ENCODE data around the gene ATXN7L2.

Gene ATXN7L2

DNA sequence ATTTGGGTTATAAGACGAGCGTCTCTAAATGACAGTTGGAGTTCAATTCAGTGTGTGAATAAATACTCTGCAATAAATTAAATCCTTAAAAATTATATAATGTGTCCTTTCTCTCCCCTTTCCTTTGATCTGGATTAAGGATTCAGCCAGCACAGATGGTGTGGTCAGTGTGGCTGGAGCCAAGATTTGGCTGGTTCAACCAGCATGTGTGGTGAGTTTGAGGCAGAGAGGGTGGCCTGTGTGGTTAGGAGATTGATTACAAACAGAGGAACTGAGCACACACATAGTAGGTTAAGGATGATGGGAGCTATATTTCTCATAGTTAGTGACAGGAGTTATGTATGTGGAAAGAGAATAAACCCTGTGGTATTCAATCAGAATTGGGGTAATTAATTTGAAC, 40.0 kb downstream of the ATXN7L2 start:
- no peak for DNase-seq (ENCODE audit: low spot score)

DNA sequence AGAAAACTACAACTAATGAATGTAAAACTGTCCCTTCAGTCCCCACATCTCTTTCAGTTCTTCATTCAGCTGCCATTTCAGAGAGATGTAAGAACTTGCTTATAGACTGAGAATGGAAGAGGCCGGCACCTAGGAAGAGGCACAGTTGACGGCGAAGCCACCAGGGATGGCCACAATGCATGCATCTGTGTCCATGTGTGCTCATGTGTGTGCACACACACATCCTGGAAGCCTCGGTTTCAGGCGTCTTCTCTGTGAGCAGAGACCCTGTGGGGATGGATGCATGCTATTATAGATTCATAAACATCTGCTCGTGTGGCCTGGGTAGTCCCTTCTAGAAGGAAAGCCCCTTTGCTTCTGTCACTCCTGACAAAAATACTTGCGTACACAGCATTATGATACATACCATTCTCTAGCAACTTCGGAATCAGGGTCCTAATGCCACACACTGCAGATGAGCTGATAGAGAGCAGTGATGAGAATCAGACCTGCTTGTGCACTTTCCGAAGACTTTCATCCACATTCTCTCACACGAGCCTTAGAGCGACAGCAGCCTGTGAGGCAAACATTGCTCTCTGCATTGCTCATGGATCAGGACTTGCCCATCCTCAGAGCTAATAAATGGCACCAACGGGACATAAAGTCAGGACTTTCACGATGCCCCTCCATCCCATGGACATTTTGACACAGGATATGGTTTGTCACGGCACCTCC, 43.5 kb downstream of the ATXN7L2 start:
- DNase-seq (ENCODE audit: low spot score): no peak

DNA sequence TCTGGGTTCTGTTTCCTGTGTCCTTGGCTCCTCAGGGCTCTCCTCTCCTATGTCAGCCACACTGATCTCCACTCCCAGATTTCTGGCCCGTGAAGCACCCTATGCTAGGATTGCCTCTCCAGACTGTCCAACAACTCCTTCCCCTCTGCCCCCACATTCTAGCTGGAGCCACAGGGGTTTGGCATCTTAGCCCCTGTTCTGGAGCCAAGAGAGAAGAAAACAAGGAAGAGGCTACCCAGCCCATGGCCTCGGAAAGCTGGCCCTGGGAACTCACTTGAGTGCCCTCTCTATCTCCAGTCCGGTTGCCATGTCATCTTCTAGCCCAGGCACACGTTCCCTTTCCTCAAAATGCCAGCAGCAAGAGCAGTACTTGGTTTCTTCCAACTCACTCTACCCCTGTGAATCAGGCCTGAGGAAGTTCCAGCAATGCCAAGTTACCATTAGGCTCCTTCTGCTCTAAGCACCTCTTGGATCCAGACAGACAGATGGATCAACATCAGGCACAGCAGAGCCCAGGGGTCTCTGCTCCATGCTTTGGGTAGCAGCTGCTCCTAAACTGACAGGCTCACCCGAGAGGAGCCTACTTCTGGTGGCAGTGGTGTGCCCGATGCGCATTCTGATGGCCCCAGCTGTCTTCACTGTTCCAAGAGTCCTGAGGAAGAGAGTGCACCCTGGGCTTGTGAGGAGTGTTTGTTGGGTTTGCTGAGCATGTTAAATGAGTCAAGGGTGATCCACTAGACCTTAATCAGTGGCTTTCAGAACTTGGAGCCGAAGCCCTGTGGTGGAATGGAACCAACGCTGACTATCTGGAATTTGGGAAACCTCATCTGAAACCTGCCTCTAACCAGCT, 44.4 kb downstream of the ATXN7L2 start:
- DNase-seq (ENCODE audit: low spot score): no peak

DNA sequence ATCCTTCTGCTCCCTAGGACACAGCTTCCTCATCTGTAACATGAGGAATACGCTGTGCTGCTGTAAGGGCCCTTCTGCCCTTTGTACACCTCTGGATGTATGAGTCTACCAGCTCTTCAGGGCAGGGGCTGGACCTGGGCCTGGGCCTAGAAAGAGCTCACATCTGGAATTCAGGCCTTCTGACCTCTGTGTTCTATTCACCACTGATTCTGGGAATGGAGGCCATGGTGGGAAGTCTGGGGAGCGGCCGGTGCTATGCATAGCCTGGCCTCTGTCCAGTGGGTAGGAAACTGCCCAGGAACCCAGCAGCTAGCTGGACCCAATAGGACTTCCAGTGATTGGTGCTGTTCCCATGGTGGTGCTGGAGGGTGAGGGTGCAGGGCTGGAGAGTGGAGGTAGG, 45.0 kb downstream of the ATXN7L2 start:
- DNase-seq (ENCODE audit: low spot score): no peak

DNA sequence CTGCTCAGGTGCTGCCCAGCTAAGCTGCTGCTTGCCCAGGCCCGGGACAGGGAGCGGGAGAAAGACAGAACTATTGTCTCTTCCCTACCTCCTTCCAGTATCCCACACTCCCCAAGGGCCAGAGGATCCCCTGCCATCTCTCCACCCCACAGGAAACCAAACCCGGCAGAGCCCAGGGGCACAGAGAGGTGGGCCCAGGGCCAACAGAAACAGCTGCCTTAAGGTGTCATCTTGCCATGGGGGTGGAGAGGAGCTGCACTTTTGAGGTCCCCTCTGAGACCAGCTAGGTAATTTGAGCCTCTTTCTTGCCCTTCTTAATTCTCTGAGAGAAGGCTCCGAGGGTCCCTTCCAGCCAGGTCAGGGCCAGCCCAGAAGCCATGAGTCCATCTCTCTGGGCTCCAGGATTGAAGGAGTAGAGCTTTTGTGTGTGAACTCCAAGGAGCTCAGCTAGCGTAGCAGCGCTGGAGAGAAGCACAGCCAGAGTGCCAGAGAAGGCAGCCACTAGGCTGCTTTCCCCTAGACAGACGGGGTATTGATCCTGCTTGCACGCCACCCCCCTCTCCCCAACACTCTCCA, 46.3 kb downstream of the ATXN7L2 start:
- no peak for DNase-seq (ENCODE audit: low spot score)

DNA sequence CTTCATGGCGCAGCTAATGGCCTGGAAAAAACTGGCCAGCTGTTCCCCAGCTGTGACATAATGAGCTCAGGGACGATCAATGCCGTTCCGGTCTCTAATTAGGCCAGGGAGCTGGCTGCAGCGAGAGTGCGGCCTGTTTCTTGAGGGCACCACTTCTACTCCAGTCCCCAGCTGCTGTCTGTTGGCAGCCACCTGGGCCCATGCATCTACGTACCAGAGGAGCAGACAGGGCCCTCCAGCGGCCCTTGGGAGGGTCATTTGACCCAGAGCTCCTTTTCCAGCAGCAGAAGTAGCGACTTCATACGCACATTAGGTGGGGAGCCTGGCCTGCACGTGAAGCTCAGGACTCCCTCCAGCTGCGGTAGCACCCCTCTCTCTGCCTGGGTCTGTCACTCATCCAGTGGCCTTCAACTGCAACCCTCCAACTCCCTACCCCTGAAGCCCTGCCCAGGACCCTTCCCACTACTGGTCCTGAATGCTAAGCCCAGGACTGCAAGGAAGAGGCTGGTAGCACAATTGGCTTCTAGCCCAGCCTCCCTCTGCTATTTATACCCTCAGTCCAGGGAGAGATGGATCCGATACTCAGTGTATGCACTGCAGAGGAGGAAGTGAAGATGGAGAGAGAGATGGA, 46.9 kb downstream of the ATXN7L2 start:
- DNase-seq (ENCODE audit: low spot score): no peak

DNA sequence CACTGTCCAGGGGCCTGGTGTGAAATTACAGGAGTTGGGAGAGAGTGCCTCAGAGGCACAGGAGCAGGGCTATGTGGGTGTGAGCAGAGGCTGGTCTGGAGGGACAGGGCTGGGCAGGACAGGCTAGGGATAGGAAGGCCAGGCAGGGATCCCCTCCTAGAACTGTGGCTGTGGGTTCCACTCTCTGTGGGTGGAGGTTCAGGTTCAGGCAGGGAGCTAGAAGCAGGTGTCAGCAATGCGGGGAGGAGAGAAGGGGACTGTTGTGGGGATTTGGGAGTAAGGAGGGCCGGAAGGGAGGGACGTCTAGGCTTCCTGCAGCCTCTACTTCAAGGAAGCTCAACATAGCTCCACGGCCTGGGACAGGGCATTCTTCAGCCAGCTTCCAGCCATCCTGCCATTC, 47.7 kb downstream of the ATXN7L2 start:
- no peak for DNase-seq (ENCODE audit: low spot score)

DNA sequence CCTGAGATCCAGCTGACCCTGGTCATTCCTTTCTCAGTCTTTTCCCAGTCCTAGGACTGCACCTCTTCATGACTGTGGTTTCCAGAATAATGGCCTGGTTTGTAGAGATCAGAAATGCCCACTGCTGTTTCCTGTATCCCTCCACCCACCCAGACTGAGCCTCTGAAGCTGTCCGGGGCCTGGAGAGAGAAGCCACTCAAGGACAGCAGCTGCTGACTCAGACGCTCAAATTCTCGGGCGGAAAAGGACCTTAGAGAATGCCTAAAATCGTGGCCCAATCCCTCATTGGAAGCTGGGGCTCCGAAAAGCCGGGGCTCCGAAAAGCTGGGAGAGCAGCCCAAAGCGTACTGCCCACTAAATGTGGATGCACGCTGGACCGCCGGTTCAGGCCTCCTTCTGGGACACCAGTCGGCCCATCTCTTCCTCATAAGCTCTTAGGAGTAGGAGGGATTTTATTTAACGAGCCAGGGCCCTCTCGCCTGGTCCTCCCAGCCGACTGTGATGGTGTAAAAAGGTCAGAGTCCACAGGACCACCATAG, 48.2 kb downstream of the ATXN7L2 start:
- no peak for DNase-seq (ENCODE audit: low spot score)

DNA sequence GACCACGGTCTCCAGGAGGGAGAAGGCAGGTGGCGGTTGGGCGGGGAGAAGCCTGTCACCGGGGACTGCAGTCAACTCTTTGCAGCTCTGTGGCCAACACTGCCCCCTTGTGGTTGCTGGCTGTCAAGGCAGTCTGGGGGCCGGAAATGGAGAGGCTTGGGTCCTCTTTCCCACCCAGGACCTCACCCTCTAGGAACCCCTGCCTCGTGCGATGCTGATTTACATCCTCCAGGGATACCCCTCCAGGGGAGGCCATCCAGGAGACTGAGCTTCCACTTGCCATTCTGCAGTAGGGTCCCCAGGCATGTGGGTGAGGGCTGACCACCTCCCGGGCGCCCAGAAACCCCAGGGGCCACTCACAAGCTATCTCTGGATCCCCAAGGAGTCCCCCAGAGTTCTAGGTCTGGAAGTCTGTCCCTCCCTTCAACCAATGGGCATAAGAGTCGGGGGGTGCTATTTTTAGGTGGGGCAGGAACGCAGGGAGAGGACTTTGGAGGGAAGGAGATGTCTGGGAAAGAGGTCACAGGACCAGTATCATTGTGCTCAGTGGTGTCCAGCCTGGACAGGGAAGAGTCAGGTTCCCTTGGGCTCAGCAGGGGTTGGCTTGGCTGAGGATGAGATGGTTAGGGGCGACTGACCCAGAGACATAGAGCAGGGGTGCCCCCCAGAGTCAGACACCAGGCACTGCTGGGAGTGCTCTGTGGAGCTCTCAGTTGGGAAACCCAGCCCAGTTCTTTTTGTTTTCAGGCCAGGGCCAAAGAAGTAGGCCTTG, 48.8 kb downstream of the ATXN7L2 start:
- DNase-seq (ENCODE audit: low spot score): peak; percentile 93

DNA sequence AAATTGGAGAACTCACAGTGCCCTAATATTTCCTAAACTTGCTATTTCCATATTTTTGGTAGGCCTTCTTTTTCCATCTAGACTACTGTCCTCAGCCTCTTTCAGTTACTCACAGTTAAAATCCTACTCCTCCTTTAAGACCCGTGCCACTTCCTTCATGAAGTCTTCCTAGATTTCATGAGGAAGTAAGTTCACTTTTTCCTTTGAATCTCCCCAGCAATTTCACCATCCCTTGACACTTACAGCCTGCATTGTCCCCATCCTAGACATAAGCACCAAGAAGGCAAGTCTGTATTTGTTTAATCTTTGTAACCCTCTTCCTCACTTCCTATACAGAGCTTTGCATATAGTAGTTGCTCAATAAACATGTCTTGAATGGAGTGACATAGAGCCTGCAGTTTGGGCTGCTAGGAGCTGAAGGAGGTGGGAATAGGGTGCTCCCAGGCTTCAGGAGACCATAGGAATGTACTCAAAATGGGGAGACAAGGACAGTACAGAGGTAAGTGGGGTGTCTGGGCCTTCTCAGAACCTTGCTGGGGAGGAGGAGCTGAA, 50.7 kb downstream of the ATXN7L2 start:
- no peak for DNase-seq (ENCODE audit: low spot score)

DNA sequence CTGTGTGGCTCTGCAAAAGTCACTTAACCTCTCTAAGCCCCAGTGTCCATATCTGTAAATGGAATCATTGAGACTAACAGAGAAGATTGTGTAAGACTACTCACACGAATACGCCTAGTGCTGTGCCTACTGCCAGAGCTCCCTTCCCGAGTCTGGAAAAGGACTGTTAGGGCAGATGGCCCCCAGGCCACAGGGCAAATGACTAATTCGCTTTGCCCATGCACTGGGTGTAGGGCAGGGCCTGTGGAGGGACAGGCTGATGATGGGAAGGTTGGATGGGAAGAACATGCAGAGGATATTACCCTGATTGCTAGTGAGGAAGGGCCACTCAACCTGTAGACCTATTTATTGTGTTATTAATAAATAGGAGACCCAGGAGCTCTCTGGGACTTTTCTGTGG, 51.8 kb downstream of the ATXN7L2 start:
- no peak for DNase-seq (ENCODE audit: low spot score)

DNA sequence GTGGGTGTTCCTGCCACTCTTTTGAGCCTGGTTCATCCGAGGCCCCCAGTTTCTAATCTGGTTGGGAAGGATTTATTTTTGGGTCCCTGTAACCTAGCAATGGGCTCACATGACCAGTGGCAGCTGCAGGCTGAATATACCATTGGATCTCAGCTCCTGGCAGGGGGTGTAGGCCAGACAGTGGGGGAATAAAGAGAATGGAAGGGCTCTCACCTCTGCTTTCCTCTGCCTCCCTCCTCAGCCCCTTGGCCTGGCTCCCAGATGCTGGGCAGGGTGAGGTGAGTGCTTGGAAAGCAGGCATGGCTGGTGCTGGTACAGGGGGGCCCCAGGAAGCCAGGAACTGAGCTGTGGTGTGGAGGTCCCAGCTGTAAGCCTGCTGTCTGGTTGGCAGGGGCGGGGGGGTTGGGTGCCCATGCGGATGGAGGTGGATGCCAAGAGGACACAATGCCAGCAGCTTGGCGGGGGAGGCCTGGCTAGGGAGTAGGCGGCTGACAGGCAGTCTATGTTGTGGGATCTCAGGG, 52.3 kb downstream of the ATXN7L2 start:
- no peak for DNase-seq (ENCODE audit: low spot score)

DNA sequence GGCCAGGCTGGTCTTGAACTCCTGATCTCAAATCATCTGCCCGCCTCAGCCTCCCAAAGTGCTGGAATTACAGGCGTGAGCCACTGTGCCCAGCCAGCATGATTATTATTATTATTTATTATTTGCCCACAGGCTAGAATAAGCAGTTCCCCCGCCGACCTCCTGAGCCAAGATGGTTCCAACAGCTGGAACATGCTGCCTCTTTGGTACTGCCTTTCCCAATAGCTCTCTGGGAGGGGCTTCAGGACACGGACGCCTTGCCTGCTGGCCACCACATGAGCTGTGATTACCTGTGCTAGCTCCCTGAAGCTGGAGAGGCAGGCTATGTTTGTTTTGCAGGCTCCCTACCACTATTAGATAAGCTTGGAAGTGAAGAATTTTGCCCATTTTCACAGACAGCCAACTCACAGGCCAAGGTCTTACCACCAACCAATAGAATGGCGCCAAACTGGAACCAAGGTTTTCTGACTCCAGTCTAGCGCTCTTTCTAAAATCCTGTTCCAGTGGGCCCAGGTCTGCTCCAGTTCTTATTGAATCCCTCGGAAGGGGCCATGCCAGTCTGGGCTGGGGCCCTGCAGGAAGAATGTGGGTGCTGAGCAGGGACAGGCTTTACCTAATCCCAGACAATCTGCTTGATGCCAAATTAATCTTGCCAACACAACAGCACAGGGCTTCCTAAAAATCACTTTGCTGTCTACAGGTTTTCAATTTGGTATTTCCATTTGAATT, 53.9 kb downstream of the ATXN7L2 start:
- DNase-seq (ENCODE audit: low spot score): no peak

DNA sequence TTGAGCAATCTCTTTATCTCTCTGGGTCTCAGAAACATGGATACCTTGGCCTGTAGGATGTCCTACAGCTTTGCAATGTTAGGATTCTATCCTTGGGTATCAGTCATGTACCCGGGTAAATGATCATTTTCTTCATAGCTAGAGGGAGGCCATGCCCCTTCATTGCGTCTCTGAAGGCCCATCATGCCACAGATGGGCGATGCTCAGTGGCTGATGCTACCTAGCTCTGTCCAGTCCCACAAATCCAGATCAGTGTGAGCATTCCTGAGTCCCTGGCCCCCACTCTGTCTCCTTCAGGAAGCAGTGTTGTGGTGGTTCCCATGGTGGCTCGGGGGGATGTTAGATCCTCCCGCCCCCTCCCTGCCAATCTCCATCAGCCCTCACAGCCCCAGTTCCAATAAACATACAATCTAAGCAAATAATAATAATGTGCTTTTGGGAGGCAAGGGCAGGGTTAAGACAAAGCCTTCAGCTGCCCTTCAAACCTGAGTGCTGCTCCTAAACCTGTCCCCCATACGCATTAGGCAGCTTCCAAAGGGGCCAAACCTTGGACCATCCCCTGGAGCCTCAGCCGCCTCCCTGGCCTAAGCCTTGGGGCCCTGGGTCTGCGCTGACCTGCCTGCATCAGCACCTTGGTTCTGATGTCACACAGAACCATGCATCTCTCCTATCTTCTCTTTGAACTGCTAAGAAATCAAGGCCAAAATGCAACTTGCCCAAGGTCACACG, 55.3 kb downstream of the ATXN7L2 start:
- DNase-seq (ENCODE audit: low spot score): no peak

DNA sequence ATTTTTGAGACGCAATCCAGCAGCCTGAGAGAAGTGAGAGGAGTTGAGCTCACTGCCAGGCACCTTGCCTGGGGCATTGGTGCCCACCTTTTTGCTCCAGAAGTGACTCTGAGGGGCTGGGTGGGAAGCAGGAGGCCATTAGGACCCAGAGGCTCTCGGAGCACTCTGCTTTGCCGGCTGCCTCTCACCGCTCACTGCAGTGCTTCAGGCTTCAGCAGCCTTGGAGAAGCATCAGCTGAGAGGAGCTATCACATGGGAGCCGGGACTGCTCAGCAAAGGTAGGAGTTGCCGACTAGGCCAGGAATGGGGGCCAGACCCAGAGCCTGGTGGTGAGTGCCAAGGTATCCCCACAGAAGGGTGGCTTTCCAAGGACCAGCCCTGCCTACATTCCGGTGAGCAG, 56.0 kb downstream of the ATXN7L2 start, which contains the start of gene GPR61:
Gene GPR61, plus strand, starts transcription at position 197 of the 400 bp plus-strand sequence. CDS start 3,151 bp downstream, outside the sequence.
- DNase-seq (ENCODE audit: low spot score): no peak

DNA sequence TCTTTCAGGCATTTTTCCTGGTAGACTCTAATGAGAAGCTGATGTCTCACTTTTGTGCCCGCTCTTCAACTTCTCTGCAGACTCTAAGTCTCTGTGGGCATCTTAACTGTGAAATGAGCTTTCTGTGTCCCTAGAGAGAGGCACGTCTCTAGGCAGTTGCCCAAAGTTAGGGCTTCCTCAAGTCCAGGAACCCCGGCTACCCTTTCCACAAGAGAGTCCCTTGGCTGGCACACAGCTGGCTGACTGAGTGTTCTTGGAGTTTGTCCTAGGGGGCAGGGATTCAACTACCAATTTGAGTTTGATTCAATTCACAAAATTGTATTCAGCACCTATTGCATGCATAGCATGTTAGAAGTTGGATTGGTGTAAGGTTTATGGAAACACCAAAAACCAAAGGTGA, 57.4 kb downstream of the ATXN7L2 start:
- no peak for DNase-seq (ENCODE audit: low spot score)

Data from ecto neural progenitor cell (in vitro differentiated cells).